ENCODE measurements around the gene FBXL12. TPM values are rescaled to one million over a fixed set of nuclear protein-coding genes. Genes with fewer than 3 reads are reported as not detected.

Gene FBXL12
- total and polyA plus RNA-seq, 8 donors, result 11.1 to 185 (median 17.9) TPM

GRCh38 chr19:9806803-9807202, 12.1 kb downstream of the FBXL12 start:
- H3K4me1 ChIP-seq, result no peaks in the 10 kb centered on the region
- H3K4me3 ChIP-seq, result no peak overlapping the region
- TF ChIP-seq POLR2A (IDR thresholded peaks at IDR 0.05) (no peak), EP300 (IDR thresholded peaks at IDR 0.05) (no peak), CTCF (IDR thresholded peaks at IDR 0.05) (no peak), POLR2AphosphoS5 (IDR thresholded peaks at IDR 0.05) (no peak)
- no peak overlapping the region for H3K27ac ChIP-seq
- DNase-seq, result no peak
- 89 to 100% (median 92%) methylated on average over 3 of the region's 3 CpGs for WGBS, 5 donors
- H3K9me3 ChIP-seq, result no peaks in the 10 kb centered on the region
- no peaks in the 10 kb centered on the region for H3K27me3 ChIP-seq
- peaks cover 28 to 62% (median 58%) of the 10 kb centered on the region in 4 donors for H3K36me3 ChIP-seq
- intact Hi-C loops (cut with DNase I; ENCODE audit: low total_unique reads), result no loop called here

- H3K9me3 ChIP-seq, result no peaks in the 10 kb centered on the region
- H3K36me3 ChIP-seq, result peaks cover 0 to 16% (median 12%) of the 10 kb centered on the region in 4 donors
- H3K4me1 ChIP-seq, result no peaks in the 10 kb centered on the region
- no peak overlapping the region for H3K27ac ChIP-seq
- TF ChIP-seq CTCF (IDR thresholded peaks at IDR 0.05), result no peak
- no peak for TF ChIP-seq EP300 (IDR thresholded peaks at IDR 0.05)
- no peak for TF ChIP-seq POLR2A (IDR thresholded peaks at IDR 0.05)
- TF ChIP-seq POLR2AphosphoS5 (IDR thresholded peaks at IDR 0.05), result no peak
- intact Hi-C loops (cut with DNase I; ENCODE audit: low total_unique reads), result no loop called here
- 91 to 97% (median 94%) methylated on average over 10 of the region's 10 CpGs for WGBS, 5 donors
- no peaks in the 10 kb centered on the region for H3K27me3 ChIP-seq
- H3K4me3 ChIP-seq, result no peak overlapping the region
- DNase-seq, result no peak
Measured at GRCh38 chr19:9801976-9802375, 16.9 kb downstream of the FBXL12 start.

GRCh38 chr19:9799162-9799561, 19.7 kb downstream of the FBXL12 start:
- Histone ChIP-seq H3K27ac (no peak overlapping the region), H3K4me3 (no peak overlapping the region), H3K4me1 (peaks cover 0 to 9% (median 0%) of the 10 kb centered on the region in 4 donors), H3K36me3 (peaks cover 0 to 3% (median 0%) of the 10 kb centered on the region in 4 donors), H3K27me3 (no peaks in the 10 kb centered on the region), H3K9me3 (no peaks in the 10 kb centered on the region)
- no peak for DNase-seq
- intact Hi-C loops (cut with DNase I; ENCODE audit: low total_unique reads), result loop anchor here (5.0 to 10.0 kb wide), 3 partner anchors 172 to 594 kb away; partner anchors contain the start of gene ZNF121
- TF ChIP-seq CTCF (IDR thresholded peaks at IDR 0.05) (no peak), POLR2AphosphoS5 (IDR thresholded peaks at IDR 0.05) (no peak), POLR2A (IDR thresholded peaks at IDR 0.05) (no peak)

- intact Hi-C loops (cut with DNase I; ENCODE audit: low total_unique reads), result loop anchor here (5.0 to 10.0 kb wide), 3 partner anchors 171 to 593 kb away; partner anchors contain the start of gene ZNF121
Measured at GRCh38 chr19:9797871-9798270, 21.0 kb downstream of the FBXL12 start.

More at GRCh38 chr19:9797871-9798270, 21.0 kb downstream of the FBXL12 start:
- TF ChIP-seq POLR2AphosphoS5 (IDR thresholded peaks at IDR 0.05) (no peak), CTCF (IDR thresholded peaks at IDR 0.05) (no peak)
- 70 to 89% (median 87%) methylated on average over 5 of the region's 5 CpGs for WGBS, 5 donors
- Histone ChIP-seq H3K27ac (no peak overlapping the region), H3K27me3 (no peaks in the 10 kb centered on the region), H3K4me3 (no peak overlapping the region), H3K36me3 (no peaks in the 10 kb centered on the region), H3K4me1 (peaks cover 0 to 14% (median 3%) of the 10 kb centered on the region in 4 donors), H3K9me3 (no peaks in the 10 kb centered on the region)
- peak in 1 of 2 donors; percentile 33 for DNase-seq
